ENCODE measurements around the gene HOXA3.

Gene HOXA3

GRCh38 chr7:27113991-27114769 lies 38.2 kb downstream of the HOXA3 start:
- DNase-seq (ENCODE audit: low spot score), result no peak

DNA sequence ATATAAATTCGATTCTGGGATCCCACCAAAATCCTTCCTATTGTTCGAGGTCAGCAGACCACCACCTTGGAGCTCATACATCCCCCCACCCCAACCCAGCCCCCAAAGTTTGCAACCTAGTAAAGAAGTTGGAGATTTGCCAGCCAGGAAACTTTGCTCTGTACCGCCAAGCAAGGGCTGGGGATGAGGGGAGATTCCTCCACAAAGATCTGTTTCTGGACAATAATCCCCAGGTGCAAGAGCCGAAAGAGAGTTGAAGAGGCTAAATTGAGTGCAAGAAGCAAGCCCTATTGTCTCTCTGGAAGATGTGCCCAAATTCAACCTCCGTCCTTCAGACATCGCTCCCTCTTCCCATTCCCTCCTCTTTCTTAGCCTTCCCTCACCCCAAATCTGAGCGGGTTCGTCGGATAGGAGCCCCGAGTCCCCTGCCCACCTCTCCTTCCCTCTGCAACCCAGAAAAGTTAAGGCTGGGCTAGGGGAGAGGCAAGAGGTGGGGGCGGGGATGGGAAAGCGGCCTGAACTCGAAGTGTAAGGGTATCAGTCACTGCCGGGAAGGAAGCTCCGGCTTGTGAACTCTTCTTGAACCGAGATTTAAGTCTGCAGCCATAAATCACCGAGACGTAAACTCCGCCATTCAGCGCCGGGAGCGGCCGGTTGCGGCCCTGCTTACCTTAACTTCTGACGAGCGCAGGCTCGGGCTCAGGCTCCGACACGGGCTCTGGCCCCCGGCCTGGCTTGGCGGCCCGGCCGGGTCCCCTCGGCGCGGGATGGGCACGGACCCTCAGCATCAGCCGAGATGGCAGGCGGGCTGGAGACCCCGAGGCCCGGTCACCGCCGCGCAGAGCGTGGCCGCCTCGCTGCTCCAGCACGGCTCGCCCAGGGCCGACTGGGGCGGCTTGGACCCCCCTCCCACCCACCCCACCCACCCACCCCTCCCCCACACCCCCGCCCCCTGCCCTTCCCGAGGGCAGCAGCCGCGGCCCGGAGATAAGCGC lies 39.1 kb downstream of the HOXA3 start:
- no peak for DNase-seq (ENCODE audit: low spot score)

DNA sequence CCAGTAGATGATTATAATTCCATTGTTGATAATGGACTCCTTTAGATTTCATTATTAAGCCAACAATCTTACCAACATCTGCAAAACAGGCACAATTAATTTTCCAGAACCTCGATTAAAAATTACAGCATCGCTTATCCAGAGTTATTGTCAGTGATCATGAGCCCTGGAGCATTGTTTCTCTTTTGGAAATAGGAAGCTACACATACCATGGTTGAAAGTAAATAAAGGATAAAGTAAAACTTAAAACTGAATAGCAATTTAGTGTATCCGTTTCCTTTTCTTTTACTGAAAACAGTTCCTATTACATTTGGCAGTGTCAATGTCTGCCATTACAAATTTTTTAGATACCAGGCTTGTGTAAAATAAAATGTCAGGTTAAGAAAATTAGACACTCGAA lies 40.0 kb downstream of the HOXA3 start:
- DNase-seq (ENCODE audit: low spot score), result no peak

DNA sequence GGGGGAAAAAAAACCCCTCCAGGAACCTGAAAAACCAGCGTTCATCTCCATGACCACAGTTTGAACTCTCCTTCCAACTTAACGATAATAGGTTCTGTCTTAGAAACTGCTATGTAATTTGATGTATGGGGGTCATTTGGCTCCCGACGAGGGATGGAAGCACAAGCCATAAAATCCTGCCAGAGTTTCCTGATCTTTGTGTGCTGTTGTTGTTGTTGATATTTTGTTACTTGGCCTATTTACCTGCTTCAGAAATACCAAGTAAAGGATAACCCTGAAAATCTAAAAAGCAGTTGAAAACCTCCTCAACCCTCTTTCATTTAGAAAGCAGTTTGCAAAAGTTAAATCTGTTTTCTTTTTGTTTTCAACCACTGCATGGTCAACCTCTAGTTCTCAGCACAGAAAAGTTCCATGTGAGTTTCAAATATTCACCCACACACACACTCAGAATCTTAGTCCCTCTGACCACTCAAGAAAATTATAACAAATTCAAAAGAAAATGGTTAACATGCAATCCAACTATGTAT lies 40.6 kb downstream of the HOXA3 start:
- no peak for DNase-seq (ENCODE audit: low spot score)

DNA sequence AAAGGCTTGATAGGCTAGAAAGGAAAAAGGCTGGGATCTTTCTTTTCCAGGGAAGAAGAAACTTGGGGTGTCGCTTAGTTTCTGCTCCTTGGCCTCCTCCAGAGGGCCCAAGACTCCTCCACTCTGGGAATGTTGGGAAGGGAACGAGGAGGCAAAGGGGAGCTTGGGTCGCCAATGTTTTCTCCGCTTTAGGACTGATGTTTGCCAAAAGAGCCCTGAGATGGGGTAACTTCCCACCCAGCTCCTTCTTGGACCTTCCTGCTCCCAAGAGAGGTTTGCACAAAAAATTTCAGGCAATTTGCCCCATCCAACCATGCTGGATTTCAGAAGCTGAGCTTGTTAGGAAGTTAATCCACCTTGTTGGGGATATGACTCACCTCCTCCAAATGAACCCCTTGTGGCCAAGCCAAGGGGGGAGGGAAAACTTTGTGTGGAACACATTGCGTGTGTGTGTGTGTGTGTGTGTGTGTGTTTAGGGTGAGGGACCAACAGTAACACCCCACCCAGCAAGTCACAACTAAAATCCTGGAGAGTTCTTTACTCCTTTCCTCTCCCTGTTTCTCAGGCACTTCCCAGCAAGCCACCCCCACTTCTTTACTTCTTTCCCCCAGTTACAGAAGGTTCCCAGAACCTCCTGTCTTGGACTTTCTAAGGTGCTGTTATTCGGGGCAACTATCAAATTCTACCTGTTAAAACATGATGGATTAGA lies 41.2 kb downstream of the HOXA3 start:
- no peak for DNase-seq (ENCODE audit: low spot score)

DNA sequence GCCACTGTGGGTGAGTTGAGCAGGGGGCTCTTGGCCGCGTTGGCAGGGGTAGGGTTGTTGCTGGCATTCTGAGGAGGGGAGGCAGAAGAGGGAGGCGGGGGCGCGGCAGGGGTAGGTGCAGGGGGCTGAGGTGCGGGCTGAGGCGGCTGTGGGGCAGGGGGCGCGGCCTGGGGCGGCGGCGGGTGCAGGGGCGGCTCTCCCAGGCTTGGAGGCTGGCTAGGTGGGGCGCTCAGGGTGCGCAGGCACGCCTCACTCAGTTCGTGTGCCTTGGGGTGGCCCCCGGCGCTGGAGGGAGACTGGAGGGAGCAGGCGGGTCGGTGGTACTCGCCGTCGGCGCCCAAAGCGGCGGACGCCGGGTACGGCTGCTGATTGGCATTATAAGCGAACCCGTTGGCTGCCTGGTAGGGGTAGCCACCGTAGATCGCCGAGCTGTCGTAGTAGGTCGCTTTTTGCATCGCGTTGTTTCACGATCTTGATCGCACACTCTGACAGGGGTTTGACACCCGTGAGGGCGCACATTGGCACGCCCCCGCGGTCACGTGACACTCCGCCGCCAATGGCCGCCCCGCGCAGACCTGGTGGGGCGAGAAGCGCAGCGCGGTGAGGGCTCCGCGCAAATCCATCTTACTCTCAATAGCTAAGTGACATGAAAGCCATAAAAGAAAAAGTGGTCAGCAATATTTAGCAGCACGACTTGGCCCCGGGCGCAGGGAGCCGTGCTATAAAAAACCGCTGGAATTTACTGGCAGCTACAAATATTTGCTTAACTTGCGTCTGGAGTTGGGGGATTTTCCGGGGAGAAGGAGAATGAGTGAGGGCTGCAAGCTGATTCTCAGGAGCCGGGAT lies 42.0 kb downstream of the HOXA3 start:
- DNase-seq (ENCODE audit: low spot score), result no peak

DNA sequence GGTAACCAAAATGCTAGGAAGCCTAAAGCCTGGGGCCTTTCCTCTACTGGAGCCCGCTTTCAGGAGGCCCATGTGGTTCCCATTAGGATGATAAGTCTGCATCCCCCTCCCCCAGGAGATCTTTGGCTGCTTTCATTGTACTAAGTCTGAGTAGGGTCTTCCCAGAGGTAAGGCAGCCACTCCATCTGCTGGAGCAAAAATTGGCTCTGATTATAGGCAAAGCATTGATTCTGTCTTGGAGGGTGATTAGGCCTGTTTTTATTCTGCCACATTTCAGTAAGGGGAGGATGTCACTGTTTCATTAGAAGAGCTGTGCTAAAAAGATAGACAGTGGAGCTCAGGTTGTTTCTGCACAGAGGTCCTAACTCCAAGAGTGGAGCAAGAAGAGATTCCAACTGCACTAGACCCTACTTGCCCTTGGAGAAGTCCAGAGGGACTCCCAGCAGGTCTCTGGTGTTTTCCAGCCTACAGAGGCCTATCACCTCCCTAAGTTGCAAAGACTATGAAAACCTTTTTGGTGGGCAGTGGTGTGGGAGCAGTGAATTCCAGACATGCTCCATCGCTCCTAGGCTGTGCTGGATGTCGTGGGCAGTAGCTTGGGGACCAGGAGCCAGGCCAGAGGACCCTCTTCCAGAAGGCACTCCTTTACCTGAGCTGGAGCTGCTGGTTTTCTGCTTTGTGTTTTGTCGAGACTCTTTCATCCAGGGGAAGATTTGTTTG lies 42.8 kb downstream of the HOXA3 start:
- DNase-seq (ENCODE audit: low spot score), result no peak

DNA sequence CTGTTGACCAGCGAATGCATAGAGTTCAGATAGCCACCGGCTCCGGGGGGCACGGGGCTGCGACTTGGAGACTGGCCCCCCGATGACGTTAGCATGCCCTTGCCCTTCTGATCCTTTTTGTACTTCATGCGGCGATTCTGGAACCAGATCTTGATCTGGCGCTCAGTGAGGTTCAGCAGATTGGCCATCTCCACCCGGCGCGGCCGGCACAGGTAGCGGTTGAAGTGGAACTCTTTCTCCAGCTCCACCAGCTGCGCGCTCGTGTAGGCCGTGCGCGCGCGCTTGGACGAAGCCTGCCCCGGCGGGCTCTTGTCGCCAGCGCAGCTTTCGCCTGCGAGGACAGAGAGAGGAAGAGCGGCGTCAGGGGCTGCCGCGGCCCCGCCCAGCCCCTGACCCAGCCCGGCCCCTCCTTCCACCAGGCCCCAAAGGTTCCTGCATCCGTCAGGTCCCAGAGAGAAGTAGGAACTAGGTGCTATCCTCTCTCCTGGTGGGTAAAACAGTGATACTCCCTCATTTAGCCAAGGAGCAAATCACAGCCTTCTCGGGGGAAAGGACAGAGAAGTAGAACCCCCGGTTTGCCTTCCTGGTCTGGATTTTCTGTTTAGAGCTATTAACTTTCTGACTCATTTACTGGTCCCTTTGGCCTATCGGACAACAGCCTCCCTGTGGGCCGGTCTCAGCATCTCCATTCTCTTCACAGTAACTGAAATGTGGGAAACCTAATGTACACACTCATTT lies 43.8 kb downstream of the HOXA3 start:
- no peak for DNase-seq (ENCODE audit: low spot score)

- no peak for DNase-seq (ENCODE audit: low spot score)
These were observed 44.7 kb downstream of the HOXA3 start for GRCh38 chr7:27107391-27108381.

DNA sequence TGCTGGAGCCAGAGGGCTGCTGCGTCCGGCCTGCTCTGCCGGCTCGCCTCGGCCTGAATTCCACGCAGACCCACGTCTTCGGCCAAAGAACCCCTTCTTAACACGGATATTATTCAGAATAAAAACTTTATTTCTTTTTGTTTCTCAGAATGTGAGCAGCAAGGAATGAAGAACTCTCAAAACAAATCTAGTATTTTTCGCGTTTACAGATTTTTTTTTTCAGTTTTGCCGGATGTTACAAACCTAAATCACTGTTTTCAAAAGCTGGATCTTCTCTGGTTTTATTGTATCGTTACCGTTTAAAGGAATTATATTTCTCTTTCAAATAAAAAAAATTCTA lies 45.5 kb downstream of the HOXA3 start:
- no peak for DNase-seq (ENCODE audit: low spot score)

GRCh38 chr7:27106181-27106900 lies 46.0 kb downstream of the HOXA3 start:
- DNase-seq (ENCODE audit: low spot score), result no peak

- no peak for DNase-seq (ENCODE audit: low spot score)
These were observed 46.9 kb downstream of the HOXA3 start for GRCh38 chr7:27105301-27106031.

- no peak for DNase-seq (ENCODE audit: low spot score)
These were observed 47.9 kb downstream of the HOXA3 start for GRCh38 chr7:27104341-27105058.

- no peak for DNase-seq (ENCODE audit: low spot score)
These were observed 48.7 kb downstream of the HOXA3 start for GRCh38 chr7:27103489-27104226.

- no peak for DNase-seq (ENCODE audit: low spot score)
These were observed 49.6 kb downstream of the HOXA3 start, which contains the start of gene HOXA2 for GRCh38 chr7:27102581-27103442. HOXA2 (minus strand) TSS chr7:27102683; CDS start chr7:27102500, 183 bp downstream.

Data from CD4-positive, alpha-beta T cell treated with Interleukin-15 for 4 hours (primary cell).